LHCN-M2 (cell line): Measurements from ENCODE around the gene GPSM3. TPM values are rescaled to one million over a fixed set of nuclear protein-coding genes. Genes with fewer than 3 reads are reported as not detected.
"Not testable (repeated sequence)": the region's sequence is repeated elsewhere in the genome, so short reads cannot be mapped to it uniquely, and the experiment has no call there.

Experiments
- DNase-seq: peaks from one replicate; pipeline ENCODE4 v3.0.0-alpha.2; 2012; ENCODE audit warnings: low read depth
- total RNA-seq: library from RNA; depleted of rRNA; stranded (reverse); fragments of >200 nt; gene quantifications from 2 replicates; pipeline ENCODE4 v1.2.3, GENCODE V29; 2014; rRNA removed

The GPSM3 gene
- total RNA-seq, 1 experiment from 2014 or later = 1.4 TPM

- no peak for DNase-seq
These were observed 40.3 kb downstream of the GPSM3 start, which contains the start of gene PRRT1 for GRCh38 chr6:32151863-32152768. PRRT1 (minus strand) TSS chr6:32151939; CDS start chr6:32151827, 112 bp downstream.

- DNase-seq = no peak
These were observed 41.1 kb downstream of the GPSM3 start for GRCh38 chr6:32151181-32151862.

DNA sequence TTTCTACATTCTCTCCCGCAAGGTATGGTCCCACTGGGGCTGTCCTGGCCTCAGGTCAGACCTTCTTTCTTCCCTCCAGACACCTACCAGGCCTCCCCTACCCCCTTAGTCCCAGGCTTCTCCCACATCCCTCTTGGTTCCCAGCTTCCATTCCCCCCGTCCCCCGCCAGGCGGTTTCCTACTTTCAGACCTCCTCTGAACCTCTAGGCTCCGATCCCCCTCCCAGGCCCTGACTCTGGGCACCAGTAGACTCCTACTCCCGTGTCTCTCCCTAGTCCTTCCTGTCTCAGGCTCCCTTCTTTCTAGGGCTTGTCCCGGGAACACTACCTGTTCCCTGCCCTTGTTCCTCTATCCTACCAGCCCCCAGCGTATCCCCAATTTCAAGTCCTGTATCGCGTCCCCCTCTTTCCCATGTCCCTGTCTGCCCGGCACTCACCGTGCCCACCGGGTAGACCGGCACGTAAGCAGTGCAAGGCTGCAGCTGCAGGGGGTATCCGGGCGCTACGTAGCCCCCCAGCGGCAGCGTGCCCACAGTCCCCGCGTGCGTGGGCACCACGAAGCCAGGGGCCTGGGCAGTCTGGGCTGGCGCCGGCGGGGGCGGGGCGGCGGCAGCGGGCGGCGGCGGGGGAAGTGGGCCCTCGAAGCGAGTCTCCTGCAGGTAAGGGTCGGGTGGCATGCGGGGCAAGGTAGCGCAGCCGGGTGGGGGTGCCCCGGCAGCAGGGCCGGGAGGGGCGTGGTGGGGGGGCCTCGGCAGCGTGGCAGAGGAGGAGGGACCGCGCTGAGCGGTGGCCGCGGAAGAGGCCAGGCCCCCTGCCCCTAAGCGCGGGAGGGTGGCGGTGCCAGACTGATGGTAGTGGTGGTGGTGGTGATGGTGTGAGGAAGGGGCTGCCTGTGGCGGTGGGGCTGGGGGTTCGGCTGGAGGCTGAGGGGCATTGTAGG, 42.2 kb downstream of the GPSM3 start:
- DNase-seq = no peak

GRCh38 chr6:32149092-32149755, 43.2 kb downstream of the GPSM3 start:
- no peak for DNase-seq

GRCh38 chr6:32148289-32149091, 44.0 kb downstream of the GPSM3 start:
- no peak for DNase-seq

DNA sequence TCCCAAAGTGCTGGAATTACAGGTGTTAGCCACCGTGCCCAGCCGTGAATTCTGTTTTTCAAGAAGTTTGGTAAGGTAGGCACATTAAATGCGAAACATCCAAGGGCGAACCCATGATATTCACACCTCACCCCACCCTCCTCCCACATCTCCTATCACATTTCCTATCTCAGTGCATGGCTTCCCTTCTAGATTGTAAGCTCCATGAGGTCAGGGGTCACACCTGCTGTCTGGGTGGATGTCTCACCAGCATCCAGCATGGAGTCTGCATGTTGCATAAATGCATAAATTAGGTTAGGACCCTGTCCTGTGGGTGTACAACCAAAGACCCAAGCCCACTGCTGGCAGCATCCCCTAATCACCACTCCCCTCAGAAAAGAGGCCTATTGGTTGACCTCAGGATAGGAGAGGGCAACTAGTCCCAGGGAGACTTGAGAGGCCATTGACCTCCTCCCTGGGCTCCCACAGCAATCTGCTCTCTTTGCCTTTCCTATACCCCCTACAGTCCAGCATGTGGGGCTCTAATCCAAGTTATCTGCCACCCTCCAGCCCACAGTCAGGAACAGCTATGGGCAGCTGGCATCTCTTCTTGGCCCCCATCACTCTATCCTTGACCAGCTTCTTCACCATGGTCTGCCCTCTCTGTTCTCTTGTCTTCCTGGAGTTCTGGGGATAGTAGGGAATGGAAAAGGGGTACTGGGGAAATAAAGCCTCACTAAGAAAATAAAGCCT, 44.9 kb downstream of the GPSM3 start:
- DNase-seq = no peak

GRCh38 chr6:32146687-32147086, 45.8 kb downstream of the GPSM3 start:
- no peak for DNase-seq

GRCh38 chr6:32146287-32146686, 46.2 kb downstream of the GPSM3 start:
- DNase-seq = no peak

- not testable (repeated sequence) for DNase-seq
These were observed 48.2 kb downstream of the GPSM3 start for GRCh38 chr6:32144238-32144637.

Other genes with a start within 250 kb of the GPSM3 start
- 1.1 and 1.4 TPM in 2 replicates for gene CFB, start 246.5 kb downstream of the GPSM3 start, total RNA-seq
- gene NELFE, start 233.7 kb downstream of the GPSM3 start, total RNA-seq = 129 TPM in 2 replicates
- 40.0 and 44.1 TPM in 2 replicates for gene SKIC2, start 233.5 kb downstream of the GPSM3 start, total RNA-seq
- 19.1 and 19.5 TPM in 2 replicates for gene DXO, start 220.5 kb downstream of the GPSM3 start, total RNA-seq
- gene C4A, start 210.6 kb downstream of the GPSM3 start, total RNA-seq = 1.9 and 2.2 TPM in 2 replicates
- gene C4B, start 177.8 kb downstream of the GPSM3 start, total RNA-seq = 1.8 and 3.5 TPM in 2 replicates
- gene CYP21A2, start 154.2 kb downstream of the GPSM3 start, total RNA-seq = 0.13 TPM in 1 of 2 replicates, not detected in the other
- under 0.01 and 0.06 TPM in 2 replicates for gene TNXB, start 83.3 kb downstream of the GPSM3 start, total RNA-seq
- gene ATF6B, start 64.4 kb downstream of the GPSM3 start, total RNA-seq = 29.8 and 34.7 TPM in 2 replicates
- gene FKBPL, start 62.4 kb downstream of the GPSM3 start, total RNA-seq = 8.4 and 8.9 TPM in 2 replicates
- 0.06 TPM in 1 of 2 replicates, not detected in the other for gene PRRT1, start 40.7 kb downstream of the GPSM3 start, total RNA-seq
- 15.5 and 19.3 TPM in 2 replicates for gene PPT2, start 38.5 kb downstream of the GPSM3 start, total RNA-seq
- 1.3 and 2.4 TPM in 2 replicates for gene EGFL8, start 28.0 kb downstream of the GPSM3 start, total RNA-seq
- gene AGPAT1, start 16.6 kb downstream of the GPSM3 start, total RNA-seq = 80.3 and 87.0 TPM in 2 replicates
- gene RNF5, start 14.2 kb downstream of the GPSM3 start, total RNA-seq = 43.5 and 55.3 TPM in 2 replicates
- 0.45 and 0.80 TPM in 2 replicates for gene AGER, start 8.4 kb downstream of the GPSM3 start, total RNA-seq
- 19.2 and 23.1 TPM in 2 replicates for gene PBX2, start 2.4 kb downstream of the GPSM3 start, total RNA-seq
- gene NOTCH4, start 31.4 kb upstream of the GPSM3 start, total RNA-seq = 0.26 and 1.1 TPM in 2 replicates
- not detected in 2 replicates for gene TSBP1, start 179.3 kb upstream of the GPSM3 start, total RNA-seq
- not detected in 2 replicates for gene BTNL2, start 214.5 kb upstream of the GPSM3 start, total RNA-seq
- gene HLA-DRA, start 247.2 kb upstream of the GPSM3 start, total RNA-seq = 0.38 and 1.0 TPM in 2 replicates